Suprapubic skin (tissue), 4 donors: ENCODE data around the gene NUS1.

Experiments used
- POLR2A ChIP-seq, 2 donors: fragments of 450-650 bp; IDR thresholded peaks; one replicate each; pipeline ENCODE4 v1.6.1; 2017; ENCODE audit warnings: antibody characterized with exemption in 2 of 2, mild to moderate bottlenecking in 2 of 2, moderate library complexity in 2 of 2
- POLR2AphosphoS5 ChIP-seq, 3 donors: sonication (generic); formaldehyde crosslinking; IDR thresholded peaks; one replicate each; pipeline ENCODE4 v1.6.1; 2017; ENCODE audit warnings: antibody characterized with exemption in 3 of 3
- TF ChIP-seq, protein P1 (sequence below), 2 donors: fragments of 200-600 bp in 1 of 2; fragments of 450-650 bp in 1 of 2; sonication (generic) in 1 of 2; IDR thresholded peaks; one replicate each; pipeline ENCODE4 v1.5.1; 2016 to 2019; ENCODE audit warnings: antibody characterized with exemption in 2 of 2, mild to moderate bottlenecking in 1 of 2, moderate library complexity in 1 of 2

- TF ChIP-seq POLR2AphosphoS5 (IDR thresholded peaks at IDR 0.05) = no peak
- no peak for TF ChIP-seq POLR2A (IDR thresholded peaks at IDR 0.05)
- TF ChIP-seq, protein P1, sequence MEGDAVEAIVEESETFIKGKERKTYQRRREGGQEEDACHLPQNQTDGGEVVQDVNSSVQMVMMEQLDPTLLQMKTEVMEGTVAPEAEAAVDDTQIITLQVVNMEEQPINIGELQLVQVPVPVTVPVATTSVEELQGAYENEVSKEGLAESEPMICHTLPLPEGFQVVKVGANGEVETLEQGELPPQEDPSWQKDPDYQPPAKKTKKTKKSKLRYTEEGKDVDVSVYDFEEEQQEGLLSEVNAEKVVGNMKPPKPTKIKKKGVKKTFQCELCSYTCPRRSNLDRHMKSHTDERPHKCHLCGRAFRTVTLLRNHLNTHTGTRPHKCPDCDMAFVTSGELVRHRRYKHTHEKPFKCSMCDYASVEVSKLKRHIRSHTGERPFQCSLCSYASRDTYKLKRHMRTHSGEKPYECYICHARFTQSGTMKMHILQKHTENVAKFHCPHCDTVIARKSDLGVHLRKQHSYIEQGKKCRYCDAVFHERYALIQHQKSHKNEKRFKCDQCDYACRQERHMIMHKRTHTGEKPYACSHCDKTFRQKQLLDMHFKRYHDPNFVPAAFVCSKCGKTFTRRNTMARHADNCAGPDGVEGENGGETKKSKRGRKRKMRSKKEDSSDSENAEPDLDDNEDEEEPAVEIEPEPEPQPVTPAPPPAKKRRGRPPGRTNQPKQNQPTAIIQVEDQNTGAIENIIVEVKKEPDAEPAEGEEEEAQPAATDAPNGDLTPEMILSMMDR (IDR thresholded peaks at IDR 0.05) = no peak
These were observed 58.1 kb downstream of the NUS1 start for GRCh38 chr6:117733341-117733740.
